GM12878 (cell line): ENCODE data around the gene CAMK2B. TPM values are rescaled to one million over a fixed set of nuclear protein-coding genes. Genes with fewer than 3 reads are reported as not detected.

Experiments
- ATAC-seq: fragments of 200-7000 bp; cut with Tn5 transposase; 3 replicates; pipeline ENCODE4 v1.9.1; 2020; ENCODE audit warnings: mild to moderate bottlenecking, moderate library complexity
- BruUV-seq: library from RNA; stranded (reverse); fragments of 400-500 nt; replicated peaks from 2 replicates; lab custom pipeline; 2021; lab: Mats Ljungman, UMichigan
- CTCF ChIA-PET: fragments of 300-600 bp; sonication (Branson Sonifier 250); formaldehyde crosslinking; extraction: SDS; loops from one replicate; lab custom pipeline; 2021; ENCODE audit warnings: inconsistent platforms; lab: Yijun Ruan, JAX
- POLR2A ChIA-PET: fragments of 350-600 bp; formaldehyde crosslinking; extraction: SDS; loops from one replicate; lab custom pipeline; 2021; ENCODE audit warnings: inconsistent platforms; lab: Charles Lee
- RAD21 ChIA-PET: fragments of 300-600 bp; sonication (Branson Sonifier 250); formaldehyde crosslinking; loops from one replicate; lab custom pipeline; 2023; ENCODE audit warnings: antibody characterized with exemption; ENCODE audit not compliant: unreplicated experiment; lab: Charles Lee
- SMC1A ChIA-PET: fragments of 300-600 bp; sonication (Branson Sonifier 250); formaldehyde crosslinking; loops from one replicate; lab custom pipeline; 2023; ENCODE audit not compliant: unreplicated experiment, uncharacterized antibody; lab: Charles Lee
- DNase-seq: peaks from one replicate; pipeline ENCODE4 v3.0.0-alpha.2; 2011; ENCODE audit warnings: low read depth, low spot score
- FAIRE-seq: peaks from 3 replicates; lab custom pipeline; 2011; peaks lifted over from hg19 to GRCh38; lab: Jason Lieb, UNC
- H2AFZ ChIP-seq: 2 replicates; pipeline ENCODE4 v1.6.0; 2011; ENCODE audit warnings: low read depth, low read length, control low read depth; ENCODE audit not compliant: control insufficient read depth
- H3K27ac ChIP-seq: 2 replicates; pipeline ENCODE4 v1.5.1; 2011; ENCODE audit warnings: control low read depth; ENCODE audit not compliant: control insufficient read depth, insufficient read depth
- H3K27me3 ChIP-seq, 2 experiments: replicated peaks in 1 of 2; 2 replicates each; pipeline versions ENCODE4 v1.6.0 to v1.6.1; 2011; ENCODE audit warnings: low read length in 1 of 2; ENCODE audit not compliant: control insufficient read depth in 2 of 2, insufficient read depth in 2 of 2
- H3K36me3 ChIP-seq, 2 experiments: 2 replicates each; pipeline ENCODE4 v1.5.1; 2011; ENCODE audit warnings: low read length in 1 of 2; ENCODE audit not compliant: control insufficient read depth in 2 of 2, insufficient read depth in 2 of 2
- H3K4me1 ChIP-seq: 2 replicates; pipeline ENCODE4 v1.6.1; 2011; ENCODE audit warnings: mild to moderate bottlenecking, low read length, moderate library complexity, mixed read lengths; ENCODE audit not compliant: control insufficient read depth, insufficient read depth
- H3K4me2 ChIP-seq: 2 replicates; pipeline ENCODE4 v1.6.0; 2011; ENCODE audit warnings: control low read depth; ENCODE audit not compliant: control insufficient read depth, insufficient read depth
- H3K4me3 ChIP-seq: fragments of 200-600 bp; sonication (generic); 2 replicates; pipeline ENCODE4 v1.5.1; 2016
- H3K79me2 ChIP-seq: 2 replicates; pipeline ENCODE4 v1.6.0; 2011; ENCODE audit warnings: low read length; ENCODE audit not compliant: control insufficient read depth, insufficient read depth
- H3K9ac ChIP-seq: 2 replicates; pipeline ENCODE4 v1.8.0; 2011; ENCODE audit warnings: low read length, control low read depth, mixed read lengths; ENCODE audit not compliant: control insufficient read depth, insufficient read depth
- H3K9me3 ChIP-seq: replicated peaks from 3 replicates; pipeline ENCODE4 v1.5.1; 2011; ENCODE audit warnings: mild to moderate bottlenecking, low read length; ENCODE audit not compliant: control insufficient read depth, insufficient read depth
- H4K20me1 ChIP-seq: 2 replicates; pipeline ENCODE4 v1.6.0; 2011; ENCODE audit not compliant: control insufficient read depth, insufficient read depth
- BMI1 ChIP-seq: fragments of 450-650 bp; IDR thresholded peaks from 2 replicates; pipeline ENCODE4 v1.6.1; 2016; ENCODE audit warnings: mild to moderate bottlenecking, moderate library complexity, borderline replicate concordance
- BRCA1 ChIP-seq: IDR thresholded peaks from 2 replicates; pipeline ENCODE4 v1.6.1; 2011; ENCODE audit warnings: low read depth, low read length, improper control_type of control experiment
- CBFB ChIP-seq: IDR thresholded peaks from 2 replicates; pipeline ENCODE4 v1.6.1; 2016; ENCODE audit warnings: antibody characterized with exemption, low read depth
- CHD1 ChIP-seq: IDR thresholded peaks from 2 replicates; pipeline ENCODE4 v1.6.1; 2012; ENCODE audit warnings: low read depth, low read length, improper control_type of control experiment
- DPF2 ChIP-seq: fragments of 450-650 bp; IDR thresholded peaks from 2 replicates; pipeline ENCODE4 v1.6.1; 2017; ENCODE audit warnings: mild to moderate bottlenecking
- HCFC1 ChIP-seq: fragments of 150-350 bp; IDR thresholded peaks from 2 replicates; pipeline ENCODE4 v1.6.1; 2014; ENCODE audit warnings: low read length
- HDGF ChIP-seq: fragments of 450-650 bp; IDR thresholded peaks from 2 replicates; pipeline ENCODE4 v1.6.1; 2016; ENCODE audit warnings: antibody characterized with exemption
- NFYB ChIP-seq: IDR thresholded peaks from 2 replicates; pipeline ENCODE4 v1.6.1; 2011; ENCODE audit warnings: low read depth, mild to moderate bottlenecking, low read length, improper control_type of control experiment, moderate library complexity; ENCODE audit not compliant: insufficient read depth
- RAD21 ChIP-seq: IDR thresholded peaks from 2 replicates; pipeline ENCODE4 v1.6.1; 2011; ENCODE audit warnings: mild to moderate bottlenecking, low read depth, low read length, moderate library complexity; ENCODE audit not compliant: insufficient read depth
- SIN3A ChIP-seq: IDR thresholded peaks from 2 replicates; pipeline ENCODE4 v1.6.1; 2012; ENCODE audit warnings: low read depth, low read length, improper control_type of control experiment
- SMAD5 ChIP-seq: IDR thresholded peaks from 2 replicates; pipeline ENCODE4 v1.6.1; 2016; ENCODE audit warnings: antibody characterized with exemption, low read depth
- SMARCA5 ChIP-seq: fragments of 450-650 bp; IDR thresholded peaks from 2 replicates; pipeline ENCODE4 v1.6.1; 2017; ENCODE audit warnings: mild to moderate bottlenecking
- SPI1 ChIP-seq: IDR thresholded peaks from 2 replicates; pipeline ENCODE4 v1.6.1; 2011; ENCODE audit warnings: low read depth, mild to moderate bottlenecking, low read length, moderate library complexity, borderline replicate concordance; ENCODE audit not compliant: insufficient read depth
- SREBF1 ChIP-seq: IDR thresholded peaks from 2 replicates; pipeline ENCODE4 v1.6.1; 2012; ENCODE audit warnings: mild to moderate bottlenecking, low read length
- SRF ChIP-seq, 2 experiments: IDR thresholded peaks; 2 replicates each; pipeline ENCODE4 v1.6.1; 2011; ENCODE audit warnings: low read depth in 2 of 2, low read length in 2 of 2, mild to moderate bottlenecking in 1 of 2, moderate library complexity in 1 of 2
- ZNF687 ChIP-seq: fragments of 450-650 bp; IDR thresholded peaks from 2 replicates; pipeline ENCODE4 v1.6.1; 2017; ENCODE audit warnings: mild to moderate bottlenecking, moderate library complexity
- ZSCAN29 ChIP-seq: fragments of 450-650 bp; IDR thresholded peaks from 2 replicates; pipeline ENCODE4 v1.6.1; 2017; ENCODE audit warnings: mild to moderate bottlenecking, moderate library complexity
- WGBS: methylation state at CpG from one replicate; pipeline ENCODE4 v1.1.6; 2016; ENCODE audit warnings: low lambda C conversion rate; ENCODE audit not compliant: insufficient replicate concordance, insufficient coverage; ENCODE audit errors: missing lambda C conversion rate; 5-methylcytosine and 5-hydroxymethylcytosine counted together
- in situ Hi-C: fragments of 300-500 bp; cut with MboI; formaldehyde crosslinking; loops from 9 replicates; pipeline ENCODE4 v1.14.3; 2018; ENCODE audit warnings: mixed read lengths
- intact Hi-C: fragments of 100-400 bp; cut with micrococcal nuclease; formaldehyde crosslinking; loops from one replicate; pipeline ENCODE4 v1.14.2; 2022; ENCODE audit not compliant: unreplicated experiment
- polyA plus RNA-seq, 11 experiments: library from polyadenylated mRNA; depleted of rRNA in 4 of 11; unstranded in 6 of 11; stranded (reverse) in 5 of 11; fragments of >200 nt; fragmentation: Nextera tagmentation in 4 of 11; fragmentation: Illumina TruSeq in 1 of 11; extraction: Ambion mirVana in 4 of 11; extraction: Trizol in 1 of 11; gene quantifications; 1 replicate in 1 of 11; 2 replicates in 10 of 11; pipeline versions ENCODE4 v1.2.1 to v1.2.3, GENCODE V29; 2011 to 2016; ENCODE audit warnings: inconsistent platforms in 2 of 11, missing spikeins in 2 of 11, low read depth in 1 of 11
- total RNA-seq, 4 experiments: library from RNA; depleted of rRNA in 3 of 4; stranded (reverse); fragments of >200 nt in 3 of 4; fragmentation: Illumina TruSeq in 1 of 4; extraction: Trizol in 1 of 4; gene quantifications; 2 replicates each; pipeline versions ENCODE4 v1.2.1 to v1.2.3, GENCODE V29; 2013 to 2021

Gene CAMK2B
- total and polyA plus RNA-seq, 10 of the 15 experiments (the other 5 are each of a cell fraction or from before 2014, with no cell fraction given) = 0.06 to 0.23 (median 0.11) TPM; not detected in 5

GRCh38 chr7:44330331-44330730, 4.9 kb upstream of the CAMK2B start (continued):
- TF ChIP-seq SPI1 (no peak), SRF (IDR thresholded peaks at IDR 0.05; ENCODE audit: low read depth in 2 of 2, low read length in 2 of 2) (no peak), HCFC1 (no peak), ZSCAN29 (no peak)

- FAIRE-seq (no peak), DNase-seq (no peak), ATAC-seq (no peak)
- intact Hi-C loops = no loop called here
- no peaks in the 10 kb centered on the region for H3K9me3 ChIP-seq
- TF ChIP-seq SREBF1 = no peak
- TF ChIP-seq SMARCA5 = no peak
- no peak for TF ChIP-seq SMAD5
- TF ChIP-seq DPF2 = no peak
- TF ChIP-seq SIN3A = no peak
- no peak for TF ChIP-seq RAD21
- TF ChIP-seq HDGF = no peak
- no peak for TF ChIP-seq CHD1
- no peak for TF ChIP-seq BMI1
- no peak for TF ChIP-seq BRCA1
- TF ChIP-seq CBFB = no peak
- TF ChIP-seq ZNF687 = no peak
- TF ChIP-seq NFYB = no peak
- H3K9ac ChIP-seq = no peak overlapping the region
- H3K4me1 ChIP-seq = no peaks in the 10 kb centered on the region
- ChIA-PET CTCF (no interaction called here), POLR2A (no interaction called here), SMC1A (interaction anchor here (0.8 kb wide), 1 partner anchor 11 kb away, joined by 3 read pairs; no protein-coding TSS in a partner anchor), RAD21 (no interaction called here)
- H3K4me3 ChIP-seq = no peak overlapping the region
- BruUV-seq = no TSS peak
- in situ Hi-C loops = no loop called here
- H4K20me1 ChIP-seq = no peaks in the 10 kb centered on the region
- peaks cover 0 to 6% of the 10 kb centered on the region in 2 experiments; a peak in 3 of 4 replicates for H3K27me3 ChIP-seq
- 14% methylated on average over 3 of the region's 3 CpGs for WGBS
- no peak overlapping the region for H2AFZ ChIP-seq
- no peaks in the 10 kb centered on the region for H3K36me3 ChIP-seq
- H3K27ac ChIP-seq = no peak overlapping the region
- no peak overlapping the region for H3K4me2 ChIP-seq
- no peaks in the 10 kb centered on the region for H3K79me2 ChIP-seq
Measured at GRCh38 chr7:44329888-44330287, 4.5 kb upstream of the CAMK2B start.
